Caki2 (cell line): ENCODE results near the gene TENT4A. TPM values are rescaled to one million over a fixed set of nuclear protein-coding genes. Genes with fewer than 3 reads are reported as not detected.

Experiments
- DNase-seq: peaks from one replicate; pipeline ENCODE4 v3.0.0-alpha.2; 2015; ENCODE audit warnings: low read depth
- in situ Hi-C: cut with HindIII; loops from 2 replicates; pipeline ENCODE4 v1.10.0; 2016; ENCODE audit warnings: low sequenced_read_pairs, low pct_unique_long_range_greater_than_20kb, mixed read lengths
- total RNA-seq: library from RNA; depleted of rRNA; stranded (reverse); fragments of >200 nt; shearing (Covaris generic); gene quantifications from 2 replicates; pipeline ENCODE4 v1.2.3, GENCODE V29; 2014; ENCODE audit warnings: low replicate concordance

Gene TENT4A
- total RNA-seq, 1 experiment from 2014 or later: 6.2 TPM

DNA sequence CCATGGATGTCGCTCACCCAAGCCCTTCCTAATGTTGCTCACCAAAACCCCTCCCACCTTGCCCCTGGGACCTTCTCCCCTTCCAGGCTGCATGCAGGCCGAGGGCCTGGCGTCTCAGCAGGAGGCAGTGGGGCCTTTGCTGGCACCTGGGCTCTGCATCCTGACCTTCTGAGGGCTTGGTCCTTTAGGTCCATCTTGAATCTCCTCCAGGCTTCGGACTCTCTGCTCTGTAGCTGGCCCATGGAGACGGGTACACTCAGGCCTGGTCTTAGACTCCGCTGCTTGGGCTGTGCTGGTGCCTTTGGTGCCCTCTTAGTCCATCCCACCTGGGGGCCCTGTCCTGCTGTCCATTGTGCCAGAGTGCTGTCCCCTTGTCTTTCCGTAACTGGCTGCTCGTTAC is 14.0 kb downstream of the TENT4A start:
- in situ Hi-C loops: no loop called here

DNA sequence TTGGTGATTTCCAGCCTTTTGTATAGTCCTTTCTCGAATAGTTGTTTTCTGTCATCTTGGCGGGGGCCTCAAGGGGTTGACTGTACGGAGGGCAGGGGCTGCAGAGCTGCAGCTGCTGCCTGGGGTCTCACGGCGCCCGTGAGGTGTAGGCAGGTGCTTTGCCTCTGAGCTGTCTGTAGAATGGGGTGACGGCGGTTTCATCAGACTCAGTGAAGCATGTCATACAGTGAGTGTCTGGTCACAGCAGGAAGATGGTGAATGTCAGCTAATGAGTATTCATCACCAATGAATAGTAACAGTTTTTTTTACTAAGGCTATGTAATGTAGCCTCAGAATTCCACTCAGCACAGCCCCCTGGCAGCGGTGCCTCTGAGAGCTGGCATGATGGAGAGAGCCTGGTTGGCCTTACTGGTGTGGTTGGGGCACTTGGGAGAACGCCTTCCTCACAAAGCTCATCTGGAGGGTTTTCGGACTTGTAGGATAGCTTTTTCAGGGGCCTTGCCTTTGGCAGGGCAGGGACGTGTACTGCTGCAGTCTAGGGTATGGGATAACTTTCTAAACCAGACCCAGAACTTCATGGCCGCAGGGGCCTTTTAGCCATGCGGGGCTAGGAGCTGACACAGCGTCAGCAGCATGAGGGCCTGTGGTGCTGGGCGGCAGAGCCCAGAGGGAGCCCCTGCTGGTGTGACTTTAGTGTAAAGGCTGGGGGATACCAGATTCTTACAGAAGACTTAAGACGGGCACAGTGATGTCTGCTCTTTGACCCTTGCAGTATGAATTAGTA is 15.0 kb downstream of the TENT4A start:
- no peak for DNase-seq
- in situ Hi-C loops: no loop called here

More for the DNA sequence above, 14.0 kb downstream of the TENT4A start:
- DNase-seq: no peak

DNA sequence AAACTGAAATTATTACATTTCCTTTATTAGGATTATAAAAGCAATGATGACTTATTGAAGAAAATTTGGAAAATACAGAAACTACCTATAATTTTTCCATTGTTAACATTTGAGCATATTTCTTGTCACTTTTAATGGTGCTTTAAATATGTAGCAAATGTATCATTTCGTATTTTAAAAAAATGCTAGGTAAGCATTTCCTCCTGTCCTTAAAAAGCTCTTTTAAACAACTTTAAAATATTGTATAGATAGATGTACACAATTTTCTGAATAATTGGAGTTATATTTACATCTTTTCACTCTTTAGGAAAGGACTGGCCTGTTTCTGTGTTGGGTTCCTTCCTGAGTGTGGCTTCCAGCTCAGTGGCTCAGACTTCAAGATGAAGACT is 15.6 kb downstream of the TENT4A start:
- DNase-seq: no peak
- in situ Hi-C loops: no loop called here

DNA sequence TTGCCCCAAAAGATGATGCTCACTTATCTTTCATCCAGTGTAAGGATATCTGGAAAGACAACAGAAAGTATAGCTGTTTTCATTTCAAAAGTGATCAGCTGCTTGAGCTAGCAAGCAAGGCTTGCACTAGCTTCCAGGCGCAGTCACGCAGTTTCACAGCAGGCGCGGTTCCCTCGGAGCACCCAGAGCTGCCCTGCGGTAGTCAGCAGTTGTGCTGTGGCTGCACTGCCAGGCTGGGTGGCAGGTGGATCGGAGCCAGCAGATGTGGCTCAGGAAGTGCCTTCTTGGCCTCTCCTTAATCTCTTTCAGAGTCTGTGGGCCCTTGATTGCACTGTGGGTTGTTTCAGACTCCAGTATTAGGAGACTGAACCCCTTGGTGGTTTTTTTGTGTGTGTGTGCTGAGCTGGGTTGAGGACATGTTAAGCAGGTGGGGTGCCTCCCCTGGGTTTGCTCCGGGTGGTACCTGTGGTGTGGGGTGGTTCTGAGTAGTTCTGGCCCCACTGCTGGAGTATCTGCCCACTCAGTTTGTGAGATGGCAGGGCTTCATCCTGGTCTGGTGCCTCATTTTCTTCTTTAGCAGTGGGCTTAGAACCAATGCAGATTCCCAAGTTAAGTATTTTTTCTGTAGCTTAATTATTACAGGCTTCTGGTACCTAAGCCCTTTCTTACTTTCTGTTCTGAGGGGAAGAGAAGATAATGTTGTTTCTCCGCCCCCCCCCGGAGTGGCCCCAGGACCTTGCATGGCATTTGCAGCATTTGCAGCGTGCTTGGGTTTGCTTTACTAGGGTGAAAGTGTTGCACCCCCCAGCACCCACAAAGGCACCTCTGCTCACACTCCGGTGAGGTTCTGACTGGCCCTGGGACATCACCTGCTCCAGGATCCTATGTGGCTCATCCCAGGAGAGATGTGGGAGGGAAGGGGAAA is 16.4 kb downstream of the TENT4A start:
- in situ Hi-C loops: no loop called here
- no peak for DNase-seq

DNA sequence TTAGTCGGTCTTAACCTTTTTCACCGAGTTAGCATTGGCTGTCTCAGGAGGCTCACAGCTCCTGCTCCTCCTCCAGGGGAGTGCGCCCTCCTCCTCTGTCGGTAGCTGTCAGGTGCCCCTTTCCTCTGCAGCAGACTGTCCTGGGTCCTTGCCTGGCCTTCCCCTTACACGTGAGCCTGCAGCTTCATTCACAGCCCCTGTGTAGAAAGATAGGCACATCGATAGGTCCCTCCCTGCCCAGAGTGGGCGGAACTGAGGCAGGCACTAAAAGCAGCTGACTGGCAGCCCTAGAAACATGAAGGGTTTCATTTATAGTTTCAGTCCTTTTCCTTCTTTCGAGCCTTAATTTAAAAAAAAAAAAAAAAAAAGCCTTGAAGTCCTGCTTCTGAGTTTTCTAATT is 17.2 kb downstream of the TENT4A start:
- DNase-seq: no peak
- in situ Hi-C loops: no loop called here

DNA sequence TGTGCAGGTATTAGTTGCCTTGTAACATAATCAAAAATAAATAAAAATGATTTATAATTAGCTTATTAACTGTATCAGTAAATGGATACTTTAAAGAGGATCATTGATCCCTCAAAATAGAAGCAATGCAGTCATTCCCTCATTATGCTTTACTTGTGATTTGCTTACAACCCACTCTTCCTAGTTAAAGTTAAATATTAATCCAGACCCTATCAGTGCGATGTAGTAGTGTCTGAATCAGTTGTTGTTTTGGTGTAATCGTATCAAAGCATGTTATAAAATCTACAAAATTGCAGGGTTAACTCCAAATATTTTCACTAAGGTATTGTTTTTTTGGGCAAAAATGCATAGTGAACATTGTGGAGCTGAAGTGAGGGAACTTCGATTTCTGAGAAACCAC is 17.6 kb downstream of the TENT4A start:
- in situ Hi-C loops: no loop called here
- DNase-seq: no peak

DNA sequence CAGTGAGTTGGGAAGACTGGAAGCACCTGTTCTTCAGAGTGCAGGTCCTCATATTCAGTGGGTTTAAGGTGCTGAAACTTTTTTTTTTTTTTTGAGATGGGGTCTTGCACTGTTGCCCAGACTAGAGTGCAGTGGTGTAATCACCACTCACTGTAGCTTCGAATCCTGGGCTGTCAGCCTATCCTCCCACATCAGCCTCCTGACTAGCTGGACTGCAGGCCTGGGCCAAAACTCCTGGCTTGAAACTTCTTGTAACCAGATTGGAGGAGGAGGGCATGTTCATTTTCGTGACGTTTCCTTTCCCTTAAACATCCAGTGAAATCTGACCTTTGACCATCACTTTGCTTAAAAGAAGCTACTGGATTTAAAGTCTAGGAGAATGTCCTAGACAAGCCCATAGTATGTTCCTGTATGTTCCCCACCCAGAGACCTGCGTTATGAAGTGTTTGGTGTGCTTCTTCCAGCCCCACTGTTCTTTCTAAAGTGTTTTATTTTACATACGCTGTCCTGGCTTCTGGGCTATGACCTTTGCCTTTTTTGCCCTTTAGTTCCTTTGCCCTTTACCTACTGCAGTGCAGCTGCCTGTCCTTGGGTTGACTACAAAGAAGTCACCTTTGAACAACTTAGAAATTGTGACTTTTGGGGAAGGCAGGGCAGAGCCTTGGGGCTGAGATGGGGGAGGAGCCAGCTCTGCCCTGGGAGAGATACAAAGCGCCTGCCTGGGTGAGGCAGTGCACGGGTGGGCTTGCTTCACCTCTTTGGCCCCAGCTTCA is 18.4 kb downstream of the TENT4A start:
- no peak for DNase-seq
- in situ Hi-C loops: no loop called here

DNA sequence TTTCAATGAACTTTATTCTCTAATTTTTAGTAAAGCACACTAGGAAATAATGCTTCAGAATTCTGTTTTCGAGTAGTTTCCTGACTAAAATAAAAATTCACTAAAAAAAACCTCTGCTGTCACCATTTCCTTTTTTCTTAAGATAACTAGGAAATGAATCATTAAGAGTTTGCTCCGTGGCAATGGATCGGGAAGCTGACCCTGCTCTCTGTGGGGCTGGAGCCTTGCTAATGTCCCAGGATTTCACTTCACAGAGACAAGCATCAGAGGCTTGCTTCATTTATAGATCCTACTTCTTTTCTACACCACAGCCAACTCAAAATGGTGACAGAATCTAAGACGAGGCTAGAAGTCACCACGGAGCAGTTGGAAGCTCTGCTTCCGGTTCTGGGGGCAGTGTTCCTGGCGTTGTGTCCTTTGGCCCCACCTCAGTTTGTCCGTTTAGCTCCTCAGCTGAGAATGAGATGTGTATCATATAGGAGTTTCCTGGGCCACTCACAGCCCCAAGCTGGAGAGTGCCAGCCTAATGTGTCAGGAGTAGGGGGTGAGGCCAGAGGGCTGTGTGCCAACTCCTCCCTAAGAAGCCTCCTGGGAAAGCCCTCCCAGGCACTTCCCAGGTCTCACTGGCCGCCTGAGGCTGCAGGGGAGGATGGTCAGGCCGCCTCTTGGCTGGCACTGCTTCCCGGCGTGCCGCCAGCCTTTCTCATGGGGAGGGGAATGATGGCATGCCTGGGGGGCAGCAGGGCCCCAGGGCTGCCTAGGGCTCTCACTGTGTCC is 19.6 kb downstream of the TENT4A start:
- DNase-seq: no peak
- in situ Hi-C loops: no loop called here

DNA sequence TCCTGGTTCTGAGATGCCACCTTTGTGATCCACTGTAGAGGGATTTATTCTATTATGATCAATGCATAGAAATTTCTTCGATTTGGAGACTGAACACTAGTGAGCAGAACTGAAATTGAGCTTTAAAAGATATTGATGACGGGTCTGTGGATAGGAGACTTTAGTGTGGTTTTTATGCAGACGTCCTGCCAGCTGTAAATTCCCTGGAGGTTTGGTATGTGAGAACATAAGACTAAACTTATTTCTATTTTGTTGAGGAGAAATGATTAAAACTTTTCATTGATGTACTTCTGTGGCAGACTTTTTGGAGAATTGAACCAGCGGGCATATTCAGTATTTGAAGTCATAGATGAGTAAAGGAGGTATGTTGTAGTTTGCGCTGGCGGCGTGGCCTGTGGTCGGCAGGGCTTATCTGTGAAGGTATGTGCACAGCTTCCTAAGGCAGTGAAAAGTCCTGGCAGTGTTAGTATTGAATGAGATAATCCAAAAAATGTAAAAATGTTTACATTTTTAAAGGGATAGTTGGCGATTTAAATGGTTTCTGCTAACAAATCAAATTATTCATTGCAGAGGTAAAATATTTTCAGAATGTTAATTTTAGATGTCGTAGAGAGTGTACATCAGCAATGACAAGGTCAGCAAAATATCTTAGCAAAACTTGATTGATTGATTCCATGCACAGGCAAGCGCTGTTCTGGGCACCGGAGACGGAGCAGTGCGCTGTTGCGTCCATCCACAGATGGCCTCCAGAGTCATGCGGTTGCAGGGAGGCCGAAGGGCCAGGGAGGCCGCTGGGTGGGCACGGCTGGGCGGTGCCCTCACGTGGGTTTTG is 20.4 kb downstream of the TENT4A start:
- DNase-seq: no peak
- in situ Hi-C loops: no loop called here

DNA sequence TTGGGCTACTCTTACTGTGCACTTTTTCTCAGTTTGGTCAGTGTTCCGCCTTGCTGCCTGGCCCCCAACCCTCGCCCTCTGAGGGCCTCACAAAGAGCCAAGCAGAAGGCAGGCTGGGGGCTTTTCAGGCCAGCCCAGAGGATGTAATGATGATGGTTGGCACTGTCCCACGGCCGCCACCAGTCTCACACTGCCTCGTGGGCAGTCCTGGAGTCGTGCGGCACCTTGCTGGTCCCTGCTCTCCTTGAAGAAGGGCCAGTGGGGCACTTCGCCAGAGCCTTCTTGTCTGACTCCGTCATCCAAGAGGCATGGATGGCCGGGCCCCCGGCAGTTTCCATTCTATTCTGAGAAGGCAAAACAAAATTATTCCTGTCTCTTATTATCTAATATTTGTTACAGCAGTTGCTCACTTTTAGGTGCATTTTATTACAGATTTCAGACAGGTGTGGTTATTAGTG is 21.0 kb downstream of the TENT4A start:
- no peak for DNase-seq
- in situ Hi-C loops: no loop called here

DNA sequence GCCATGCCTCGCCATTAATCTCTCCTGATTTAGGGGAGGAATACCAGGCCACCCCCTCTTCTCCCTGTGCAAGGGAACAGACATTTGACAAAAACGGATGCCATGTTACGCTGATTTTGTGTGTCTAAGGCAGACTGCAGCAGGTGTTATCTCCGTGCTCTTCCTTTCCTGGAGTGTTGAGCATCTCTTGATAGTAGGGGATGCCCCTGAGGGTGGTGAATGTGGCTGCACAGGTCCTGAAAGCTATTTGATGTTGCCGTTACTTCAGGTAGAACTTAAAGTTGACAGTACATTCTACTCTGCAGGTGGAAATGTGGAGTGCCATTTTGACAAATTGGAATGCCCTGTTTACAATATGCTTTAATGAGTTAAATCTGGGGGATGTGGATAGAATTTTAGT is 21.5 kb downstream of the TENT4A start:
- DNase-seq: no peak
- in situ Hi-C loops: no loop called here

DNA sequence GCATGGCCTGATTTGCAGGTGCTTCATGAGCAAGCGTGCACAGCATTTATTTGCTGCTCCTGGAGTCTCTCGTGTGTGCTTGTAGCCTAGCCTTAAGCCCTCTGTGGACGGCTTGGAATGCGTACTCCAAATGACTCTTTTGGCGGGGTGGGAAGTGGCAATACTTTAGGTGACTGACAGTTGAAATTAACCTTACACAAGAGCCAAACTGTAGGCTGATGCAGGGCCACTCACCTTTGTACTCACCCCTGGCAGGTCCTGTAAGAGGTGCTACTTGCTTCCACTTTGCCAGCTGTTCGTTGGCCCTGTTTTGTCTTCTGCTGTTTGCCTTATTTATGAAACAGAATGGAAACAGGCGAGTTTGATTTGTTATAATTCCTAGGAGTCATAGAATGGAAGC is 22.9 kb downstream of the TENT4A start:
- in situ Hi-C loops: no loop called here
- DNase-seq: no peak

DNA sequence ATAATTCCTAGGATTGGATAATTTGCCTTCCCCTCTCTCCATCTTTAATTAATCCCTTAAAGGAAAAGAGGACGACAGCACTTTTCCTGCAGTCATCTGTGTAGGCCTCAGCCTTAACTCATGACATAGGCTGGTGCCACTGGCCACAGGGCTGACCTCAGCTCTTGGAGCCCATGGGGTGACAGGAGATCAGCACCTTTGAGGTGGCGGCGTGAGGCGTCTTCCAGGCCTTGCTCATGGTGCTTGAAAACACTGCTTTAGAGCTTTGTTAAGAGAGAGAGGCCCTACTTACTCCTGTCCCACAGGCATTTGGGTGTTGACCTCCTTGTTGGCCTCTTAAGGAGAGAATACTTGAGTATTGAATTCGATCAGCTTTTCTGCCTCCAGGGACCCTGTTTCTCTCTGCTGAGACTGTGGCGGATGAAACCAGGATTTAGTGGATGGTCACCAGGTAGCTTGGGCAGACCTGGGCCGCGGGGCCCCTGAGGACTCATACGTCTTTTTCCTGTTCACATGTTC is 23.4 kb downstream of the TENT4A start:
- DNase-seq: no peak
- in situ Hi-C loops: no loop called here

DNA sequence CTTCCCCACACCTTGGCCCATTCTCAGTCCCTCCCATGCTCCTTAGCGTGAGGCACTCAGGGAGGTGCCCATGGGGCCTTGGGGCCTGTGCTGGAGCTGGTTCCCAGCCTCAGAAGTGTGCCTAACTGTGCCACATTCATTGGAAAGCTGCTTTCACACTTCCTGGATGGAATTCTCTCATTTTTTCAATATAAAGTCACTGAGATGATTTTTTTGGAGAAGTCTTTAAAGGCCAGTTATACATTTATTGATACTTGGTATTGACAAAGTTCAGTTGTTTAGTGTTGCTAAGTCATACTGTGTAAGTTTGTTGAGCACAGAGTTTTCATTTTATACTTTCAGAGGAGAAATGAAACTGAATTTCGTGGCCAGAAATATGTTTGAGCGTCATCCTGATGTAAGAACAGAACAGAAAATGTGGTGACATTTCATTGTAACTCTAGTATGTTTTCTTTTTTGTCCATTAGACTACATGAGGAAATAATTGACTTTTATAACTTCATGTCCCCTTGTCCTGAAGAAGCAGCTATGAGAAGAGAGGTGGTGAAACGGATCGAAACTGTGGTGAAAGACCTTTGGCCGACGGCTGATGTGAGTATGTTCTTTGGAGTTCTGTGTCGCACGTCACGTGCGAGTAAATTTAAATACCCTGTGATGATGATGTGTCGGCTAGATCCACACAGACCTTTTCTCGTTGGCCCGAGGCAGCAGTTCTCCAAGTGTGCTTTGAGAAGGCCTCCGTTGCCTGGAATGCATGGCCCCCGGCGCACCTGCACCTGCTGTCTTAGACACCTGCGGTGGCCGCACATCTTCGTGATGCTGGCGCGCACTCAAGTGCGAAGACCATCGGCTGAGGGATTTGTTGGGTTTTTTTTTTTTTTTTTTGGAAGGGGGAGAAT is 24.1 kb downstream of the TENT4A start:
- in situ Hi-C loops: no loop called here
- DNase-seq: no peak

DNA sequence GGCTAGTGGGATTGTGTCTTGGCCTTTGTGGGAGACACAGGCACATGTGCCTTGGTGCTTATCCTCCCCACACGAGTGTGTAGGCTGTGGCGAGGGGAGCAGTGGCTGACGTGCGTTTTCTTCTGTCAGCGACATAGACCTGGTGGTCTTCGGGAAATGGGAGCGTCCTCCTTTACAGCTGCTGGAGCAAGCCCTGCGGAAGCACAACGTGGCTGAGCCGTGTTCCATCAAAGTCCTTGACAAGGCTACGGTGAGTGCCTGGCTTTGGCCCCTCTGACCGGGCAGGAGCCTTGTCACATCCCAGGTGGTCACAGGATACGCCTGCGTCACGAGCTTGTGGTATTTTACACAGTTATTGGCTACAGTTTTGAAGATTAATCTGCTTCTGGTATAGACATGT is 26.4 kb downstream of the TENT4A start:
- in situ Hi-C loops: no loop called here
- no peak for DNase-seq

DNA sequence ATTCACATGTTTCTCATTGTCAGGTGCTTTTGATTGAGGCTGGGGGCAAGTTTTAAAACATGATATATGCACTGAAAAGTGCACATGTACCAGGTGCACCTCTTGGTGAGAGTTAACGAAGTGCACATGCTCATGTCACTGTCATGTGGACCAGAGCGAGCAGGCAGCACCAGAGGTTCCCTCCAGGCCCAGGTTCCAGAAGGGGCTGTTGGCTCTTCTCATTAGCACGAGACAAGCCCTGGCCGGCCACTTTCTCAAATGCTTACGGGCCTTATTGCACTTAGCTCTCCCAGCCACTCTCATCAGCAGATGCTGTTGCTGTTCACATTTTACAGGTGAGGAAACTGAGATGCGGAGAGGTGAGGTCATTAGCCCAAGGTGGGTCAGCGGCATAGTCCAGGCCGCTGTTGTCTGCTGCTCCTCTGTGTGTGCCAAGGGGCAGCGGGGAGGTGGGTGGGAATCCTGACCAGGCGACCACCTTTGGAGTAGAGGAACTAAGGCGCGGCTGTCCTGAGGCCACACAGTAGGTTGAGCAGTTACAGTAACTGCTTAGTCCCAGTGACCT is 27.4 kb downstream of the TENT4A start:
- in situ Hi-C loops: no loop called here
- DNase-seq: no peak
